ENCODE measurements around the gene MDFI. TPM values are rescaled to one million over a fixed set of nuclear protein-coding genes. Genes with fewer than 3 reads are reported as not detected.

The MDFI gene
- total and polyA plus RNA-seq, 9 of the 15 experiments (the other 6 are each of a cell fraction or from before 2014, with no cell fraction given): not detected

GRCh38 chr6:41621802-41622201, 16.5 kb upstream of the MDFI start:
- H3K9ac ChIP-seq (ENCODE audit: insufficient read depth in 1 of 2, low read depth in 2 of 2, low read length in 2 of 2): no peak overlapping the region
- peaks cover 6% of the 10 kb centered on the region; the same call in 1 of the 2 replicates for H4K20me1 ChIP-seq (replicated peaks; ENCODE audit: control insufficient read depth, insufficient read depth, low read length)
- in situ Hi-C loops (cut with MboI): no loop called here
- H3K4me1 ChIP-seq (replicated peaks in 1 of 2; ENCODE audit: control insufficient read depth in 2 of 2, insufficient read depth in 2 of 2, low read length in 2 of 2): no peaks in the 10 kb centered on the region
- no peaks in the 10 kb centered on the region for H3K9me1 ChIP-seq (ENCODE audit: control insufficient read depth, insufficient read depth, low read length)
- DNase-seq (ENCODE audit: extremely low read depth in 1 of 4, low spot score in 3 of 4) (no peak), FAIRE-seq (no peak), ATAC-seq (no peak)
- no peak overlapping the region for H2AFZ ChIP-seq (ENCODE audit: low read depth, low read length)
- ChIA-PET CTCF (ENCODE audit: low intra/inter-chr PET ratio) (no interaction called here), POLR2A (no interaction called here)
- BruUV-seq (replicated peaks): no TSS peak
- H3K79me2 ChIP-seq (ENCODE audit: control insufficient read depth, insufficient read depth, low read length): no peaks in the 10 kb centered on the region
- H3K27ac ChIP-seq (ENCODE audit: extremely low read depth, low read depth, low read length): no peak overlapping the region
- H3K36me3 ChIP-seq (ENCODE audit: control insufficient read depth, insufficient read depth, low read length): no peaks in the 10 kb centered on the region
- 0 out of 2 replicates have a peak, but pooled peaks cover 3% of the 10 kb centered on the region for H3K9me3 ChIP-seq (replicated peaks; ENCODE audit: control insufficient read depth, insufficient read depth, low read depth, low read length)
- intact Hi-C loops (cut with micrococcal nuclease): no loop called here
- H3K4me3 ChIP-seq: no peak overlapping the region
- WGBS (ENCODE audit: insufficient coverage, low coverage, missing lambda C conversion rate): 5% methylated on average over 2 of the region's 2 CpGs
- peaks cover 21 to 52% of the 10 kb centered on the region in 2 experiments for H3K27me3 ChIP-seq (ENCODE audit: control insufficient read depth in 2 of 2, insufficient read depth in 2 of 2, low read length in 2 of 2)
- TF ChIP-seq ATF3 (IDR thresholded peaks at IDR 0.05): no peak
- TF ChIP-seq ATF3 (CRISPR knock-in tag; conservative IDR thresholded peaks at IDR 0.05): no peak
- TF ChIP-seq CHD4 (IDR thresholded peaks at IDR 0.05; ENCODE audit: insufficient read depth, insufficient replicate concordance, low read depth, low read length, poor library complexity, severe bottlenecking): no peak
- TF ChIP-seq BCL6 (CRISPR knock-in tag; IDR thresholded peaks at IDR 0.05): no peak
- TF ChIP-seq SIRT6 (IDR thresholded peaks at IDR 0.05; ENCODE audit: low read depth, low read length): no peak
- TF ChIP-seq ZNF124 (CRISPR knock-in tag; IDR thresholded peaks at IDR 0.05): no peak
- no peak for TF ChIP-seq GATA2 (CRISPR knock-in tag; IDR thresholded peaks at IDR 0.05)
- no peak overlapping the region for H3K4me2 ChIP-seq (ENCODE audit: insufficient read depth, low read length)
